SKM-1 (cell line): ENCODE measurements around the gene CFAP65.

Source experiments
- DNase-seq: peaks from one replicate; lab custom pipeline; 2025; ENCODE audit not compliant: unreplicated experiment; lab: John Stamatoyannopoulos, UW

The CFAP65 gene

GRCh38 chr2:219032051-219032745 lies 9.1 kb downstream of the CFAP65 start:
- no peak for DNase-seq

GRCh38 chr2:219031005-219031738 lies 10.1 kb downstream of the CFAP65 start:
- no peak for DNase-seq

GRCh38 chr2:219030177-219030940 lies 11.0 kb downstream of the CFAP65 start:
- no peak for DNase-seq

DNA sequence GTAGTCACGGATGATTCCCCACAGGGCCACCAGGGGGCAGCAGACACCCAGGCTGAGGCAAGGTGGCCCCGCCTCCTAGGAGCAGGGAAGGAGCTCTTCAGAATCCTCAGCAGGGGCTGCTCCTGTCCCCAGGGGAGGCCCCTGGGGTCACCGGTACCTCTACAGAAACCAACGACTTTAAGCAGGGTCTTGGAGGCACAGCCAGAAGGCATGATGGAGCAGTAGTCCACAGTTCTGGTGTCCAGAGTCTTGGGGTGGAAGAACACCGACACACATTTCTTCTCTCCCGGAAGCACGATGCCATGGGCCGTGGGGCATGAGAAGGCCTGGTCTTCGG lies 11.5 kb downstream of the CFAP65 start:
- peak; percentile 25 for DNase-seq

GRCh38 chr2:219028996-219029828 lies 12.1 kb downstream of the CFAP65 start:
- no peak for DNase-seq

- no peak for DNase-seq
Observed at GRCh38 chr2:219028141-219028540, 13.2 kb downstream of the CFAP65 start.

- no peak for DNase-seq
Observed at GRCh38 chr2:219027511-219028055, 13.7 kb downstream of the CFAP65 start.

DNA sequence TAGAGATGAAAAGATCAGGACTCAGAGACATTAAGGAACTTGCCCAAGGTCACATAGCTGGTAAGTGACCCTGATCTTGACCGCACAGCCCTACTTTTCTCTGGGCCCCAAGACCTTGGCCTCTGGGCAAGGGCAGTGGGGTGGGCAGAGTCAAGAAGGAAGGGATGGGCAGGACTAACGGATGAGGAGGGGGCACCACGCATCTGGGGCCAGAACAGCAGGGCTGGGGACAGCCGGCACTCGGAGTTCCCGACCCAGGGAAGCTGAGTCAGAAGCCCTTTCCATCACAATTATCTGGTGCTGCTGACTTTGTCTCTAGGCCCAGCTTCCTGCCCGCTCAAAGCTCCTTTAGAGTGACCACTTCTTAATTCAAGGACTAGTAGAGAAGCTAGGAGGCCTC lies 14.4 kb downstream of the CFAP65 start:
- DNase-seq: no peak

DNA sequence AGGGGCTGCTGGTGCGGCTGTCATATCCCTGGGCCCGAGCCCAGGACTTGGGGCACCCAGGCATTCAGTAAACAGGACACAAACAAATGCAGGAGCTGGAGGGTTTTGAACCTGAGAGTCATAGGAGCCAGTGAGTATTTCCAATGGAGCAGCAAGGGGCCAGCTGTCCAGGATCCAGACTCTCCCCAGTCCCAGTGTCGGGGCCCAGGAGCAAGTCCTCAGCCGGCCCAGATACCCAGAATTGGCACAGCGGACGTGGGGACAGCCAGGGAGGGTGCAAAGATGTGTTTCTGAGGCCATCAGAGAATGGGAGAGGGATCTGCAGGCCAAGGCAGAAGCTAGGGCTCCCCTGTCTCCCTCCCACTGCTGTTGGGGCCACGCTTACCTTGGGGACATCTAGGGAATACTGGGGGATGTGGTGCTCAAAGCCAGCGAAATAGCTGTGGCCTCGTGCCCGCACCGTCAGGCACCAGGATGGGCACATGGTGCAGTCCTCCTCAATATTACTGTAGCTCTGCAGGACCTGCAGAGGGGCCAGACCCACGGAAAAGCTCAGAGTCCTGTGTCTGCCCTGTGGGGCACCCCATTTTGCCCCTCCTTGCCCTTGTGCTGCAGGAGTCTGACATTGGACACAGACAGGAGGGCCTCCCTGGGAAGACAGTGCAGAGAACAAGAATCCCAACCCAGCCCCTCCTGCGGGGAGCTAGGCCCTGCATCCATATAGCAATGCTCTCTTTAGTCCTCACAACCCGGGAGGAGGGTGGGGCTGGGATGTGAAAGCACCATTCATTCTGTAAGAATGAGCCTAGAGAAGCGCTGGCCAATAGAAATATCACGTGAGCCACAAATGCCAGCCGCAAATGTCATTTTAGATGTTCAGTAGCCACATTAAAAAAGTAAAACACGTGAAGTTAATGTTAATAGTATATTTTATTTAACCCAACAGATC lies 15.4 kb downstream of the CFAP65 start:
- no peak for DNase-seq

- no peak for DNase-seq
Observed at GRCh38 chr2:219024059-219024458, 17.3 kb downstream of the CFAP65 start.

- DNase-seq: no peak
Observed at GRCh38 chr2:219023045-219023605, 18.2 kb downstream of the CFAP65 start.

- DNase-seq: no peak
Observed at GRCh38 chr2:219022616-219023015, 18.7 kb downstream of the CFAP65 start.

- DNase-seq: no peak
Observed at GRCh38 chr2:219022041-219022440, 19.3 kb downstream of the CFAP65 start.

GRCh38 chr2:219021591-219021990 lies 19.7 kb downstream of the CFAP65 start:
- no peak for DNase-seq

DNA sequence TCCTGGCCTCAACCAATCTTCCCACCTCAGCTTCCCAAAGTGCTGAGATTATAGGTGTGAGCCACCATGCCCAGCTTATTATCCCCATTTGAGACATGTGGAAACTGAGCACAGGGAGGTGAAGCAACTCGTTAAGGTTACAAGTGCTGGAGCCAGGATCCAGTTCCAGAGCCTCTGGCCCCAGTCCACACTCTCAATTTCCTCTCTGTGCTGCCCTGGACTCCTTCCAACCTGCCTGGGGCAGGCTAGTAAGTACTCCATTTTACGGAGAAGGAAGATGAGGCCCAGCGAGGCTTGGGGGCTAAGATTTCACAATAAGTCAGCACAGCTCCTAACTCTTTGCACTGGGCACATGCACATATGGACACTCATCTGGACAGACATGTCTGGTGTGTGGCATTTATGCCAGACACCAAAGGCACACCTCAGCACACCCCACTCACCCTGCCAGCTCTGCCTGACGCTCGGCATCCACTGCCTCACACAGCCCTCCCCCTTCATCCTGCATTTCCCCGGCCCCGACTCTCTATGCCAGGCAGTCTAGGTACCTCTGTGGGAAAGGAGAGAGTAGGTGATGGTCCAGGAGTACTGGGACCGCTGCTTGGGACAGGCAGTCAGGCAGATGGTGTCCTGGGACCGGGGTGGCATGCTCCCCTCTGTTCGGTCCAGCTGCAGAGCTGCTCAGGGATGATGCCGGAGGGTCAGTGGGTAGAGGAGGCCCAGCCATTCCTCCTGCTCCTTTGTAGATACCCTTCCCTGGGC lies 20.5 kb downstream of the CFAP65 start:
- no peak for DNase-seq

GRCh38 chr2:219019436-219019835 lies 21.9 kb downstream of the CFAP65 start:
- DNase-seq: no peak

DNA sequence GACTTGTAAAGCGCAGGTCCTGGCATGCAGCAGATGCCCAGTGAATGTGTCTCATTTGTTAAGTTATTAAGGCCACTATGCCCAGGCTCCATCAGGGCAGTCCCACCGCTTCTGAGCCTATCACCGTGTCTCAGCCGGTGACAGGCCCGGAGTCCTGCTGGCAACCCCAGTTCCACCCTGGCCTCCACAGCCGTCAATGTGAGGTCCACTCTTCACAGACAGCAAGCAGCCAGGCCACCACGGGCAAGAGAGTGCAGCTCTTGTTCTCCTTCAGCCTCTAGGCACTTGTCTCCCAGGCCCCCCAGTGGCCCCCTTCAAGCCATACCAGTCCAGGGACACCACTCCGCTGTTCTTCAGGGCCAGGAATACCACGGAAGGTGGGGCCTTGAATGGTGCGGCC lies 22.6 kb downstream of the CFAP65 start:
- no peak for DNase-seq

DNA sequence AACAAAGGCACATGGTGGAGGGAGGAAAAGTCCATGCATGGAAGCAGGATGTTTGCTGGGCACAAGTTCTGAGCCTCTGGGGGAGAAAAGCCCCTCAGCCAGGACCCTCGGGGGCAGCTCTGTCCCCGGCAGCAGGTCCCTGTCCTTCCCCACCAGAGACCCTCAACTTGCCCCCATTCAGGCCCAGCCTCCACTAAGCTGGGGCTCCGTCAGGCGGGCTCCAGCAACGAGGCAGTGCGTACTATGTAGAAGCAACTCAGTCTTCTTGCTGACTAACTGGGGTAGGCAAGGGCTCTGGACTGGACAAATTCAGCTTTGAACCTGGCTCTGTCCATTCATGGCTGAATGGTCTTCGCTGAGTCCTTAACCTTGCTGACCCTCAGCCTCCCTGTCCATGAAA lies 23.0 kb downstream of the CFAP65 start:
- no peak for DNase-seq
